SU-DHL-6 (cell line): ENCODE results near the gene BRI3BP.

Experiments
- H2AFZ ChIP-seq: fragments of 200-600 bp; sonication (generic); 2 replicates; pipeline ENCODE4 v1.6.1; 2014; ENCODE audit warnings: low read depth, mild to moderate bottlenecking, moderate library complexity, mixed read lengths, antibody characterized with exemption, low read length; ENCODE audit not compliant: severe bottlenecking
- H3F3A ChIP-seq: fragments of 200-600 bp; shearing (Covaris generic); 2 replicates; pipeline ENCODE4 v1.6.0; 2016; ENCODE audit warnings: antibody characterized with exemption, mild to moderate bottlenecking; ENCODE audit not compliant: insufficient read depth
- H3K27ac ChIP-seq: fragments of 200-600 bp; sonication (generic); 2 replicates; pipeline ENCODE4 v1.5.1; 2016; ENCODE audit warnings: low read depth, mild to moderate bottlenecking, low read length, moderate library complexity, mixed read lengths
- H3K27me3 ChIP-seq: fragments of 200-600 bp; sonication (generic), shearing (Covaris generic); 2 replicates; pipeline ENCODE4 v1.6.0; 2014; ENCODE audit warnings: mild to moderate bottlenecking, low read length
- H3K36me3 ChIP-seq: fragments of 200-600 bp; sonication (generic); 2 replicates; pipeline ENCODE4 v1.6.1; 2014; ENCODE audit warnings: mild to moderate bottlenecking, low read length, mixed read lengths
- H3K4me2 ChIP-seq: fragments of 300-600, 200-600 bp; shearing (Covaris generic), sonication (generic); 2 replicates; pipeline ENCODE4 v1.6.0; 2014; ENCODE audit warnings: low read length, low read depth, mild to moderate bottlenecking; ENCODE audit not compliant: poor library complexity, severe bottlenecking
- H3K4me3 ChIP-seq: fragments of 200-600 bp; sonication (generic); 2 replicates; pipeline ENCODE4 v1.5.1; 2014; ENCODE audit warnings: antibody characterized with exemption, low read length, mild to moderate bottlenecking, mixed read lengths; ENCODE audit not compliant: insufficient read depth, poor library complexity, severe bottlenecking
- H3K79me2 ChIP-seq: fragments of 200-600 bp; sonication (generic); 2 replicates; pipeline ENCODE4 v1.6.1; 2014; ENCODE audit warnings: mild to moderate bottlenecking, low read length, moderate library complexity; ENCODE audit not compliant: insufficient read depth
- H3K9ac ChIP-seq: fragments of 200-600 bp; sonication (generic); 2 replicates; pipeline ENCODE4 v1.7.0; 2014; ENCODE audit warnings: mild to moderate bottlenecking, low read length
- H3K9me2 ChIP-seq: fragments of 200-600 bp; sonication (generic); replicated peaks from 2 replicates; pipeline ENCODE4 v1.6.1; 2014; ENCODE audit warnings: low read length; ENCODE audit not compliant: insufficient read depth
- H3K9me3 ChIP-seq: fragments of 200-600 bp; sonication (generic); 2 replicates; pipeline ENCODE4 v1.6.1; 2014; ENCODE audit warnings: low read length, mixed read lengths; ENCODE audit not compliant: insufficient read depth
- H4K20me1 ChIP-seq: fragments of 200-600 bp; sonication (generic); 2 replicates; pipeline ENCODE4 v1.6.1; 2014; ENCODE audit warnings: low read depth, mild to moderate bottlenecking, antibody characterized with exemption, low read length, moderate library complexity, mixed read lengths
- EZH2phosphoT487 ChIP-seq: fragments of 200-600 bp; sonication (generic), shearing (Covaris generic); conservative IDR thresholded peaks from 2 replicates; pipeline ENCODE4 v1.6.1; 2018; ENCODE audit warnings: mild to moderate bottlenecking, antibody characterized with exemption, low read length, moderate library complexity, mixed read lengths
- TF ChIP-seq, protein P1 (sequence below): fragments of 200-600 bp; sonication (generic); IDR thresholded peaks from one replicate; pipeline ENCODE4 v1.5.1; 2017; ENCODE audit warnings: antibody characterized with exemption, mild to moderate bottlenecking, low read length, moderate library complexity; ENCODE audit not compliant: insufficient read depth, poor library complexity, severe bottlenecking

Gene BRI3BP

DNA sequence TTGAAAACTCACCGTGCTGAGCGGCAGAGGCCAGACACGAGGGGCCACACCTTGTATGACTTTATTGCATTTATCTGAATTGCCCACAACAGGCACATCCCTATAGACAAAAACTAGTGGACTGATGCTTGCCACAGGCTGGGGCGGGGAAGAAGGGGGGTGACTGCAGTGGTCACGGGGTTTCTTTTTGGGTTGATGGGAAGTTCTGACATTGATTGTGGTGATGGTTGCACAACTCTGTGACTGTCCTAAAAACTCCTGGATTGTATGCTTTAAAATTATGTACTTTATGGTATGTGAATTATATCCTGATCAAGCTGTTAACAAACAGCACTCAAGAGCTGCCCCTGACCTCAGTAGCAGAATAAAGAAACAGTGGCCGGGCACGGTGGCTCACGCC is 30.2 kb upstream of the BRI3BP start:
- H3K36me3 ChIP-seq: peaks cover 4% of the 10 kb centered on the region

GRCh38 chr12:124964251-124964650 is 29.2 kb upstream of the BRI3BP start:
- H3K36me3 ChIP-seq: peaks cover 4% of the 10 kb centered on the region
- no peaks in the 10 kb centered on the region for H3K9me2 ChIP-seq
- no peaks in the 10 kb centered on the region for H3F3A ChIP-seq
- no peaks in the 10 kb centered on the region; the same call in 1 of the 2 replicates for H4K20me1 ChIP-seq
- H2AFZ ChIP-seq: no peak overlapping the region
- H3K79me2 ChIP-seq: no peaks in the 10 kb centered on the region
- H3K27me3 ChIP-seq: no peaks in the 10 kb centered on the region
- H3K9me3 ChIP-seq: no peaks in the 10 kb centered on the region
- H3K4me2 ChIP-seq: no peak overlapping the region
- TF ChIP-seq EZH2phosphoT487: no peak
- TF ChIP-seq, protein P1, sequence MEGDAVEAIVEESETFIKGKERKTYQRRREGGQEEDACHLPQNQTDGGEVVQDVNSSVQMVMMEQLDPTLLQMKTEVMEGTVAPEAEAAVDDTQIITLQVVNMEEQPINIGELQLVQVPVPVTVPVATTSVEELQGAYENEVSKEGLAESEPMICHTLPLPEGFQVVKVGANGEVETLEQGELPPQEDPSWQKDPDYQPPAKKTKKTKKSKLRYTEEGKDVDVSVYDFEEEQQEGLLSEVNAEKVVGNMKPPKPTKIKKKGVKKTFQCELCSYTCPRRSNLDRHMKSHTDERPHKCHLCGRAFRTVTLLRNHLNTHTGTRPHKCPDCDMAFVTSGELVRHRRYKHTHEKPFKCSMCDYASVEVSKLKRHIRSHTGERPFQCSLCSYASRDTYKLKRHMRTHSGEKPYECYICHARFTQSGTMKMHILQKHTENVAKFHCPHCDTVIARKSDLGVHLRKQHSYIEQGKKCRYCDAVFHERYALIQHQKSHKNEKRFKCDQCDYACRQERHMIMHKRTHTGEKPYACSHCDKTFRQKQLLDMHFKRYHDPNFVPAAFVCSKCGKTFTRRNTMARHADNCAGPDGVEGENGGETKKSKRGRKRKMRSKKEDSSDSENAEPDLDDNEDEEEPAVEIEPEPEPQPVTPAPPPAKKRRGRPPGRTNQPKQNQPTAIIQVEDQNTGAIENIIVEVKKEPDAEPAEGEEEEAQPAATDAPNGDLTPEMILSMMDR: no peak
- no peak overlapping the region for H3K9ac ChIP-seq
- H3K4me3 ChIP-seq: no peak overlapping the region
- no peak overlapping the region for H3K27ac ChIP-seq

More for the DNA sequence above, 30.2 kb upstream of the BRI3BP start:
- Histone ChIP-seq H3K9ac (no peak overlapping the region), H3K4me3 (no peak overlapping the region), H3K9me2 (no peaks in the 10 kb centered on the region), H3K9me3 (no peaks in the 10 kb centered on the region), H3K27ac (no peak overlapping the region), H3K79me2 (no peaks in the 10 kb centered on the region), H2AFZ (no peak overlapping the region), H3F3A (no peaks in the 10 kb centered on the region), H3K27me3 (no peaks in the 10 kb centered on the region), H3K4me2 (no peak overlapping the region), H4K20me1 (no peaks in the 10 kb centered on the region; the same call in 1 of the 2 replicates)
- TF ChIP-seq, protein P1: no peak

- no peaks in the 10 kb centered on the region for H3K79me2 ChIP-seq
- peaks cover 4% of the 10 kb centered on the region for H3K36me3 ChIP-seq
- no peak overlapping the region for H3K4me2 ChIP-seq
- no peaks in the 10 kb centered on the region for H3K27me3 ChIP-seq
- H3K9ac ChIP-seq: no peak overlapping the region
- H3K9me3 ChIP-seq: no peaks in the 10 kb centered on the region
- no peaks in the 10 kb centered on the region for H3K9me2 ChIP-seq
- no peak overlapping the region for H3K4me3 ChIP-seq
- no peak overlapping the region for H3K27ac ChIP-seq
- no peak overlapping the region for H2AFZ ChIP-seq
- H4K20me1 ChIP-seq: no peaks in the 10 kb centered on the region; the same call in 1 of the 2 replicates
- no peaks in the 10 kb centered on the region for H3F3A ChIP-seq
- TF ChIP-seq EZH2phosphoT487: no peak
- TF ChIP-seq, protein P1: no peak
Measured at GRCh38 chr12:124964836-124965462, 28.5 kb upstream of the BRI3BP start.
